Stomach (tissue), 9 donors: Measurements from ENCODE around the gene PIK3CB. TPM values are rescaled to one million over a fixed set of nuclear protein-coding genes. Genes with fewer than 3 reads are reported as not detected.

Source experiments
- DNase-seq, 2 donors: peaks; one replicate each; pipeline versions ENCODE4 v3.0.0 to v3.0.0-alpha.2; 2013 to 2019
- H3K27ac ChIP-seq, 5 donors: fragments of 200-600 bp in 4 of 5; sonication (generic) in 4 of 5; one replicate each; pipeline ENCODE4 v1.5.1; 2013 to 2019; ENCODE audit warnings: mild to moderate bottlenecking in 1 of 5, moderate library complexity in 1 of 5
- H3K27me3 ChIP-seq, 3 donors: fragments of 200-600 bp; sonication (generic); one replicate each; pipeline ENCODE4 v1.5.1; 2017 to 2019; ENCODE audit warnings: mixed run types in 1 of 3
- H3K36me3 ChIP-seq, 4 donors: fragments of 200-600 bp; sonication (generic); 1 replicate in 3 of 4; 2 replicates in 1 of 4; pipeline ENCODE4 v1.5.1; 2016 to 2019
- H3K4me1 ChIP-seq, 4 donors: fragments of 200-600 bp; sonication (generic); one replicate each; pipeline ENCODE4 v1.5.1; 2016 to 2019
- H3K4me3 ChIP-seq, 4 donors: fragments of 200-600 bp; sonication (generic) in 3 of 4; one replicate each; pipeline ENCODE4 v1.5.1; 2016 to 2019; ENCODE audit warnings: mild to moderate bottlenecking in 1 of 4
- H3K9me3 ChIP-seq, 4 donors: fragments of 200-600 bp; sonication (generic); one replicate each; pipeline ENCODE4 v1.5.1; 2016 to 2019
- EP300 ChIP-seq: sonication (generic); formaldehyde crosslinking; IDR thresholded peaks from one replicate; pipeline ENCODE4 v1.6.1; 2017; ENCODE audit warnings: antibody characterized with exemption
- POLR2A ChIP-seq, 4 donors: fragments of 450-650 bp; IDR thresholded peaks; one replicate each; pipeline ENCODE4 v1.6.1; 2016; ENCODE audit warnings: antibody characterized with exemption in 4 of 4, control low read depth in 2 of 4, mild to moderate bottlenecking in 1 of 4, moderate library complexity in 1 of 4
- POLR2AphosphoS5 ChIP-seq, 3 donors: sonication (generic); formaldehyde crosslinking; IDR thresholded peaks; one replicate each; pipeline ENCODE4 v1.6.1; 2016; ENCODE audit warnings: antibody characterized with exemption in 3 of 3
- WGBS, 5 donors: extraction: QIAGEN DNeasy Blood & Tissue Kit in 3 of 5; methylation state at CpG; one replicate each; pipeline versions ENCODE4 v1.1.5 to v1.1.7; 2013 to 2018; 5-methylcytosine and 5-hydroxymethylcytosine counted together
- intact Hi-C: fragments of 100-400 bp; cut with DNase I; formaldehyde crosslinking; loops from one replicate; pipeline ENCODE4 v1.15.1; 2023; ENCODE audit warnings: low total_unique reads
- polyA plus RNA-seq, 3 donors: library from polyadenylated mRNA; stranded (reverse); fragments of 200-250 nt; gene quantifications; one replicate each; pipeline ENCODE4 v1.2.3, GENCODE V29; 2013
- total RNA-seq, 5 donors: library from RNA; depleted of rRNA; stranded (reverse); fragments of >200 nt; gene quantifications; one replicate each; pipeline versions ENCODE4 v1.1.0 to v1.2.3, GENCODE V29; 2014 to 2016
- TF ChIP-seq, protein P1 (sequence below), 7 experiments: fragments of 450-650 bp in 4 of 7; fragments of 200-600 bp in 3 of 7; sonication (generic) in 3 of 7; IDR thresholded peaks; one replicate each; pipeline ENCODE4 v1.5.1; 2016 to 2019; ENCODE audit warnings: antibody characterized with exemption in 7 of 7, control low read depth in 2 of 7, mild to moderate bottlenecking in 1 of 7
- donor health status: healthy with polysubstance abuse.
- donor health status: Bipolar disorder and iron deficiency.
- donor health status: healthy.

Gene PIK3CB
- total and polyA plus RNA-seq, 8 donors = 2.9 to 43.7 (median 9.2) TPM

DNA sequence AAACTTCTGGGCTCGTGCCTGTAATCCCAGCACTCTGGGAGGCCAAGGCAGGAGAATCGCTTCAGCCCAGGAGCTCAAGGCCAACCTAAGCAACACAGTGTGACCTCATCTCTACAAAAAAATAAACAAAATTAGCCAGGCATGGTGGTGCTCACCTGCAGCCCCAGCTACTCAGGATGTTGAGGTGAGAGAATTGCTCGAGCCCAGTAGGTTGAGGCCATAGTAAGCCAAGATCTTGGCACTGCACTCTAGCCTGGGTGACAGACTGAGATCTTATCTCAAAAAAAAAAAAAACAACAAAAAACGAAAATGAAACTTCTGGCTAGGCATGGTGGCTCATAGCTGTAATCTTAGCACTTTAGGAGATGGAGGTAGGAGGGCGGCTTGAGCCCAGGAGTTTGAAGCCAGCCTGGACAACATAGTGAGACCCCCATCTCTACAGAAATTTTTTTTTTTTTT is 53.7 kb downstream of the PIK3CB start:
- peaks cover 0 to 10% (median 0%) of the 10 kb centered on the region in 4 donors for H3K36me3 ChIP-seq
- H3K27me3 ChIP-seq = no peaks in the 10 kb centered on the region
- no peak overlapping the region for H3K4me3 ChIP-seq
- peaks cover 0 to 13% (median 2%) of the 10 kb centered on the region in 4 donors for H3K4me1 ChIP-seq
- intact Hi-C loops = no loop called here
- TF ChIP-seq EP300 (no peak), POLR2A (IDR thresholded peaks at IDR 0.05) (no peak), POLR2AphosphoS5 (IDR thresholded peaks at IDR 0.05) (no peak)
- TF ChIP-seq, protein P1, sequence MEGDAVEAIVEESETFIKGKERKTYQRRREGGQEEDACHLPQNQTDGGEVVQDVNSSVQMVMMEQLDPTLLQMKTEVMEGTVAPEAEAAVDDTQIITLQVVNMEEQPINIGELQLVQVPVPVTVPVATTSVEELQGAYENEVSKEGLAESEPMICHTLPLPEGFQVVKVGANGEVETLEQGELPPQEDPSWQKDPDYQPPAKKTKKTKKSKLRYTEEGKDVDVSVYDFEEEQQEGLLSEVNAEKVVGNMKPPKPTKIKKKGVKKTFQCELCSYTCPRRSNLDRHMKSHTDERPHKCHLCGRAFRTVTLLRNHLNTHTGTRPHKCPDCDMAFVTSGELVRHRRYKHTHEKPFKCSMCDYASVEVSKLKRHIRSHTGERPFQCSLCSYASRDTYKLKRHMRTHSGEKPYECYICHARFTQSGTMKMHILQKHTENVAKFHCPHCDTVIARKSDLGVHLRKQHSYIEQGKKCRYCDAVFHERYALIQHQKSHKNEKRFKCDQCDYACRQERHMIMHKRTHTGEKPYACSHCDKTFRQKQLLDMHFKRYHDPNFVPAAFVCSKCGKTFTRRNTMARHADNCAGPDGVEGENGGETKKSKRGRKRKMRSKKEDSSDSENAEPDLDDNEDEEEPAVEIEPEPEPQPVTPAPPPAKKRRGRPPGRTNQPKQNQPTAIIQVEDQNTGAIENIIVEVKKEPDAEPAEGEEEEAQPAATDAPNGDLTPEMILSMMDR (IDR thresholded peaks at IDR 0.05) = no peak
- H3K9me3 ChIP-seq = no peaks in the 10 kb centered on the region
- no peak overlapping the region for H3K27ac ChIP-seq
- WGBS, 5 donors = 59 to 70% (median 65%) methylated on average over 5 of the region's 5 CpGs
- DNase-seq = peak; percentile 22 to 29

DNA sequence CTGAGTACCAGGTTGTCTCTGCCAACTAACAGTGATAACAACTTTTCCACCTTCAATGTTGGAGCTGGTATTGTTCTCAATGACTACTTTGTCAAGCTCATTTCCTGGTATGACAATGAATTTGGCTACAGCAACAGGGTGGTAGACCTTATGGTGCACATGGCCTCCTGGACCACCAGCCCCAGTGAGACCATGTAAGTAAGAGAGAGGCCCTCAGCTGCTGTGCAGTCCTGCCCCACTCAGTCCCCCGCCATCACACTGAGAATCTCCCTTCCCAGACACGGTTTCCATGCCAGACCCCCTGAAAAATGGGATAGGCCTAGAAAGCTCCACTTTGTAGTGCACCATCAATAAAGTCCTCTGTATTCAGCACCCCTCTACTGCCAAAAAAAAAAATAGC is 56.1 kb downstream of the PIK3CB start:
- no peak overlapping the region for H3K27ac ChIP-seq
- WGBS, 5 donors = 93 to 100% (median 98%) methylated on average over 2 of the region's 2 CpGs
- no peak overlapping the region for H3K4me3 ChIP-seq
- no peaks in the 10 kb centered on the region for H3K27me3 ChIP-seq
- H3K36me3 ChIP-seq = no peaks in the 10 kb centered on the region
- TF ChIP-seq POLR2AphosphoS5 (IDR thresholded peaks at IDR 0.05) (no peak), POLR2A (IDR thresholded peaks at IDR 0.05) (no peak), EP300 (no peak)
- TF ChIP-seq, protein P1 (IDR thresholded peaks at IDR 0.05) = no peak
- H3K4me1 ChIP-seq = peaks cover 15 to 35% (median 18%) of the 10 kb centered on the region in 4 donors
- no peaks in the 10 kb centered on the region for H3K9me3 ChIP-seq
- DNase-seq = no peak
- intact Hi-C loops = no loop called here

DNA sequence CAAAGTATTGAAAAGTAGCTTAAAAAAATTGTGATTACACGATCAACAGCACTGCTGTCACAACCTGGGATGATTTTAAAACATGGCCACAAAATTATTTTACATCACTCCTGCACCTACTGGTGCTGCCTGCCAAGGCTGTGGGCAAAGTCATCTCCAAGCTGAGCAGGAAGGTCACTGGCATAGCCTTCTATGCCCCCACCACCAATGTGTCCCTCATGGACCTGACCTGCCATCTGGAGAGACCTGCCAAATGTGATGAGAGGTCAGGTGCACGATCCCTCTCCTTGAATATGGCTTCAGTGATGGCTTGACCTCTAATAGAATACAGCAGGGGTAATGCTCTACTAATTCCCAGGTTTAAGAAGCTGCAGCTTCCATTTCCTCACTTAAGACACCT is 57.8 kb downstream of the PIK3CB start:
- DNase-seq = no peak
- peaks cover 15 to 35% (median 18%) of the 10 kb centered on the region in 4 donors for H3K4me1 ChIP-seq
- intact Hi-C loops = no loop called here
- no peaks in the 10 kb centered on the region for H3K36me3 ChIP-seq
- H3K9me3 ChIP-seq = no peaks in the 10 kb centered on the region
- 96 to 100% (median 98%) methylated on average over 2 of the region's 2 CpGs for WGBS, 5 donors
- no peaks in the 10 kb centered on the region for H3K27me3 ChIP-seq
- no peak overlapping the region for H3K27ac ChIP-seq
- no peak overlapping the region for H3K4me3 ChIP-seq
- TF ChIP-seq POLR2A (IDR thresholded peaks at IDR 0.05) (no peak), EP300 (no peak), POLR2AphosphoS5 (IDR thresholded peaks at IDR 0.05) (no peak)
- TF ChIP-seq, protein P1 (IDR thresholded peaks at IDR 0.05) = no peak

DNA sequence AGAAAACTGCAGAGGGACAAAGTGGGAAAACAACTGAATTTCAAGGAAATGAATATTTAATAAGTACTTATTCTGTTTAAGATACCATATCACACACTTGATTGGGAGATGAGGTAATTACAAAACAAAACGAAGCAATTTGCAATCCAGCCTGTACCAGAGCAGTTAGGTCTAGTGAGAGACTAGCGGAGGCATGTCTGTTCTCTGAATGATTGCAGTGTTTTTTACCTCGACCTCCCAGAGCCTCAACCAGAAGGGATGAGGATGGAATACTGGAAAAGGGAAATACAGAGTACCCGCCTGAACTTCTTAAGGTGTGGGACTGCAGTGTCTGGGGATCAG is 59.5 kb downstream of the PIK3CB start:
- DNase-seq = no peak
- Histone ChIP-seq H3K4me3 (no peak overlapping the region), H3K36me3 (no peaks in the 10 kb centered on the region), H3K27me3 (no peaks in the 10 kb centered on the region), H3K27ac (peak overlapping the region in 4 of 5 donors; percentile 51 to 75 (median 56)), H3K4me1 (peaks cover 15 to 25% (median 18%) of the 10 kb centered on the region in 4 donors), H3K9me3 (no peaks in the 10 kb centered on the region)
- intact Hi-C loops = no loop called here
- TF ChIP-seq EP300 = no peak
- TF ChIP-seq, protein P1 (IDR thresholded peaks at IDR 0.05) = no peak
- TF ChIP-seq POLR2AphosphoS5 (IDR thresholded peaks at IDR 0.05) = no peak
- no peak for TF ChIP-seq POLR2A (IDR thresholded peaks at IDR 0.05)
- 58 to 65% (median 63%) methylated on average over 4 of the region's 4 CpGs for WGBS, 5 donors
